Measurements from ENCODE around the gene ERFL. TPM values are rescaled to one million over a fixed set of nuclear protein-coding genes. Genes with fewer than 3 reads are reported as not detected.

Gene ERFL
- total and polyA plus RNA-seq, 8 donors: 0.06 to 0.37 (median 0.22) TPM; not detected in 1

- WGBS, 2 donors: 86 to 87% methylated on average over 12 of the region's 12 CpGs
- DNase-seq: peak in 2 of 6 donors; percentile 25 to 50
- H3K27ac ChIP-seq: no peak overlapping the region
- H3K27me3 ChIP-seq: no peaks in the 10 kb centered on the region
- no peak for FAIRE-seq
- H3K4me1 ChIP-seq: peaks cover 0 to 5% (median 4%) of the 10 kb centered on the region in 3 donors
- peaks cover 2 to 56% (median 28%) of the 10 kb centered on the region in 3 donors for H3K36me3 ChIP-seq
- no peaks in the 10 kb centered on the region for H3K9me3 ChIP-seq
- ATAC-seq: no peak
- TF ChIP-seq CTCF (IDR thresholded peaks at IDR 0.05): no peak
- intact Hi-C loops (cut with DNase I): no loop called here
- H3K4me3 ChIP-seq: no peak overlapping the region
These were observed 59.3 kb downstream of the ERFL start for GRCh38 chr19:41868989-41869300.

DNA sequence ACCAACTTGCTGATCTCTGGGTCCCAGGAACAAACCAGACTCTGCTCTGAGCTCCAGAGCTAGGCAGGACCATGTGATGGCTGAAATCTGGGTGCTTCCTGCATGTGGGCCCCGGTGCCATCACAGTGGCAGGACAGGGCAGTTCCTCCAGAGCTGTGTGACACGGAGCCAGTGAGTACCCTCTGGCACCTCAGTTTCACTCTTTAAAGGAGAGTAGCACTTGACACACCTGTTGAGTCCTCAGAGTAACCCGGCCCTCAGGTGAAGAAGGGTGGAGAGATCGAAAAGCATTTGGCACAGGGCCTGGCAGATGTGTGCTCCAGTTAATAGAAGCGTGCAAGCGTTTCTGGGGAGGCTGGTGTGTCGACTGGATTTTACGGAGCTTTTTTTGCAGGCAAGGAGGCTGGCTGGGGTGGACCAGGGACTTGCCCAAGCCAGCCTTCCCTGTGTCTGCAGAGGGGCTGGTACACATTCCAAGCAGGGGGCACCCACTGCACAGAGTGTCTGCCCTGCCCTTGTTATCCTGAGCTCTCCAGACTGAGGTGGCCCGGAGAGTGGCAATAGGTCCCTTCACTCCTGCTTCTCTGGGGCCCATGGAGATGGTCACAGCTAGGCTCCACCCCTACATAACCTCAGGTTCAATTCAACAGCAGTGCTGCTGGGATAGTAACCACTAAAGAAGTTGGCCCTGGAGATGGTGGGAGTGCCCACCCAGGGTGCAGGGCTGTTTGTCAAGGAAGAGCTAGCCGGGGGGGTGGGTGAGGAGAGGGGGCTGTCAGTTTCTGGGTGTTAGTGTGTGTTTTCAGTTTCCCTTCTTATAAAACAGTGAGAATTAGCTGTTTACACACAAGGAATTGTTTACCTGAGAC is 59.9 kb downstream of the ERFL start:
- DNase-seq (peak in 2 of 6 donors; percentile 11 to 30), ATAC-seq (no peak), FAIRE-seq (no peak)
- no peak overlapping the region for H3K4me3 ChIP-seq
- H3K9me3 ChIP-seq: no peaks in the 10 kb centered on the region
- H3K36me3 ChIP-seq: peaks cover 2 to 57% (median 28%) of the 10 kb centered on the region in 3 donors
- no peaks in the 10 kb centered on the region for H3K27me3 ChIP-seq
- WGBS, 2 donors: 52 to 54% methylated on average over 10 of the region's 10 CpGs
- intact Hi-C loops (cut with DNase I): no loop called here
- peaks cover 0 to 7% (median 4%) of the 10 kb centered on the region in 3 donors for H3K4me1 ChIP-seq
- no peak overlapping the region for H3K27ac ChIP-seq
- TF ChIP-seq CTCF (IDR thresholded peaks at IDR 0.05): no peak

GRCh38 chr19:41866284-41866683 is 62.0 kb downstream of the ERFL start:
- peak in 1 of 6 donors; percentile 27 for DNase-seq
- intact Hi-C loops (cut with DNase I): no loop called here
- peaks cover 12 to 23% (median 14%) of the 10 kb centered on the region in 3 donors for H3K4me1 ChIP-seq
- ATAC-seq: peak in 1 of 4 donors; percentile 6
- H3K27me3 ChIP-seq: no peaks in the 10 kb centered on the region
- no peak overlapping the region for H3K27ac ChIP-seq
- FAIRE-seq: no peak
- peaks cover 2 to 60% (median 29%) of the 10 kb centered on the region in 3 donors for H3K36me3 ChIP-seq
- no peak overlapping the region for H3K4me3 ChIP-seq
- TF ChIP-seq CTCF (IDR thresholded peaks at IDR 0.05): no peak
- H3K9me3 ChIP-seq: no peaks in the 10 kb centered on the region
- WGBS, 2 donors: 92 to 96% methylated on average over 3 of the region's 3 CpGs

GRCh38 chr19:41864374-41864773 is 63.9 kb downstream of the ERFL start:
- H3K9me3 ChIP-seq: no peaks in the 10 kb centered on the region
- intact Hi-C loops (cut with DNase I): no loop called here
- WGBS, 2 donors: 79 to 85% methylated on average over 5 of the region's 5 CpGs
- H3K27ac ChIP-seq: no peak overlapping the region
- DNase-seq: no peak
- TF ChIP-seq CTCF (IDR thresholded peaks at IDR 0.05): no peak
- peaks cover 14 to 28% (median 18%) of the 10 kb centered on the region in 3 donors for H3K4me1 ChIP-seq
- peaks cover 2 to 44% (median 19%) of the 10 kb centered on the region in 3 donors for H3K36me3 ChIP-seq
- ATAC-seq: no peak
- no peak overlapping the region for H3K4me3 ChIP-seq
- no peak for FAIRE-seq
- H3K27me3 ChIP-seq: no peaks in the 10 kb centered on the region
